Astrocyte of the spinal cord (primary cell): Measurements from ENCODE around the gene ACKR3.

Source experiments
- DNase-seq: peaks from one replicate; pipeline ENCODE4 v3.0.0; 2011; ENCODE audit warnings: low read depth, low spot score
- H3K4me3 ChIP-seq: 2 replicates; pipeline ENCODE4 v1.5.1; 2011; ENCODE audit warnings: low read depth, mild to moderate bottlenecking, low read length, moderate library complexity
- CTCF ChIP-seq: IDR thresholded peaks from 2 replicates; pipeline ENCODE4 v1.5.1; 2012; ENCODE audit warnings: low read depth, mild to moderate bottlenecking, low read length, inconsistent platforms
- in situ Hi-C: cut with HindIII; loops from 2 replicates; pipeline ENCODE4 v1.10.0; 2017; ENCODE audit warnings: low sequenced_read_pairs

Gene ACKR3

GRCh38 chr2:236597629-236598028 is 28.0 kb downstream of the ACKR3 start:
- H3K4me3 ChIP-seq = no peak overlapping the region
- TF ChIP-seq CTCF = no peak
- in situ Hi-C loops = no loop called here
- no peak for DNase-seq

GRCh38 chr2:236599059-236599458 is 29.4 kb downstream of the ACKR3 start:
- no peak for DNase-seq
- in situ Hi-C loops = no loop called here
- no peak overlapping the region for H3K4me3 ChIP-seq
- TF ChIP-seq CTCF = no peak

GRCh38 chr2:236600158-236600557 is 30.5 kb downstream of the ACKR3 start:
- TF ChIP-seq CTCF = no peak
- in situ Hi-C loops = no loop called here
- H3K4me3 ChIP-seq = no peak overlapping the region
- no peak for DNase-seq

- TF ChIP-seq CTCF = no peak
- in situ Hi-C loops = no loop called here
- DNase-seq = no peak
- H3K4me3 ChIP-seq = no peak overlapping the region
These were observed 31.3 kb downstream of the ACKR3 start for GRCh38 chr2:236600892-236601291.

- H3K4me3 ChIP-seq = no peak overlapping the region
- in situ Hi-C loops = no loop called here
- no peak for DNase-seq
- no peak for TF ChIP-seq CTCF
These were observed 31.9 kb downstream of the ACKR3 start for GRCh38 chr2:236601316-236602202.

- no peak overlapping the region for H3K4me3 ChIP-seq
- no peak for DNase-seq
- no peak for TF ChIP-seq CTCF
- in situ Hi-C loops = no loop called here
These were observed 33.1 kb downstream of the ACKR3 start for GRCh38 chr2:236602678-236603077.
